Sigmoid colon (tissue), 7 donors: ENCODE measurements around the gene MXD4. TPM values are rescaled to one million over a fixed set of nuclear protein-coding genes. Genes with fewer than 3 reads are reported as not detected.

Source experiments
- DNase-seq: peaks from one replicate; pipeline ENCODE4 v3.0.0-alpha.2; 2019
- H3K27ac ChIP-seq, 4 donors: fragments of 200-600 bp; sonication (generic); one replicate each; pipeline ENCODE4 v1.5.1; 2016 to 2019; ENCODE audit warnings: mild to moderate bottlenecking in 1 of 4
- H3K27me3 ChIP-seq, 3 donors: fragments of 200-600 bp; sonication (generic); one replicate each; pipeline ENCODE4 v1.5.1; 2019; ENCODE audit warnings: mild to moderate bottlenecking in 1 of 3
- H3K36me3 ChIP-seq, 4 donors: fragments of 200-600 bp; sonication (generic); one replicate each; pipeline ENCODE4 v1.5.1; 2016 to 2019
- H3K4me1 ChIP-seq, 4 donors: fragments of 200-600 bp; sonication (generic); one replicate each; pipeline ENCODE4 v1.5.1; 2017 to 2019
- H3K4me3 ChIP-seq, 4 donors: fragments of 200-600 bp; sonication (generic); one replicate each; pipeline ENCODE4 v1.5.1; 2017 to 2019; ENCODE audit warnings: mild to moderate bottlenecking in 2 of 4, moderate library complexity in 1 of 4
- H3K9me3 ChIP-seq, 4 donors: fragments of 200-600 bp in 3 of 4; sonication (generic) in 3 of 4; one replicate each; pipeline versions ENCODE4 v1.5.1 to v1.6.1; 2013 to 2019
- EP300 ChIP-seq, 4 donors: sonication (generic); formaldehyde crosslinking; IDR thresholded peaks; one replicate each; pipeline ENCODE4 v1.6.1; 2017; ENCODE audit warnings: antibody characterized with exemption in 4 of 4
- POLR2A ChIP-seq, 2 donors: fragments of 450-650 bp; IDR thresholded peaks; one replicate each; pipeline ENCODE4 v1.6.1; 2016; ENCODE audit warnings: antibody characterized with exemption in 2 of 2, mild to moderate bottlenecking in 2 of 2, moderate library complexity in 2 of 2
- POLR2AphosphoS5 ChIP-seq, 4 donors: sonication (generic); formaldehyde crosslinking; IDR thresholded peaks; one replicate each; pipeline ENCODE4 v1.6.1; 2017; ENCODE audit warnings: antibody characterized with exemption in 4 of 4
- WGBS, 2 donors: extraction: QIAGEN DNeasy Blood & Tissue Kit; methylation state at CpG; one replicate each; pipeline ENCODE4 v1.1.7; 2013; 5-methylcytosine and 5-hydroxymethylcytosine counted together
- intact Hi-C: fragments of 100-400 bp; cut with DNase I; formaldehyde crosslinking; loops from one replicate; pipeline ENCODE4 v1.15.1; 2023
- polyA plus RNA-seq, 3 donors: library from polyadenylated mRNA; stranded (reverse); fragments of 200-250 nt; gene quantifications; one replicate each; pipeline ENCODE4 v1.2.3, GENCODE V29; 2013
- total RNA-seq, 4 donors: library from RNA; depleted of rRNA; stranded (reverse); fragments of >200 nt; gene quantifications; one replicate each; pipeline ENCODE4 v1.1.0, GENCODE V29; 2016
- TF ChIP-seq, protein P1 (sequence below), 4 experiments: fragments of 450-650 bp in 3 of 4; fragments of 200-600 bp in 1 of 4; IDR thresholded peaks; one replicate each; pipeline ENCODE4 v1.5.1; 2016 to 2019; ENCODE audit warnings: antibody characterized with exemption in 4 of 4, mild to moderate bottlenecking in 3 of 4, moderate library complexity in 2 of 4
- donor health status: healthy with polysubstance abuse.
- donor health status: Bipolar disorder and iron deficiency.
- donor health status: healthy.

The MXD4 gene
- total and polyA plus RNA-seq, 7 donors, result 25.0 to 62.0 (median 36.4) TPM

DNA sequence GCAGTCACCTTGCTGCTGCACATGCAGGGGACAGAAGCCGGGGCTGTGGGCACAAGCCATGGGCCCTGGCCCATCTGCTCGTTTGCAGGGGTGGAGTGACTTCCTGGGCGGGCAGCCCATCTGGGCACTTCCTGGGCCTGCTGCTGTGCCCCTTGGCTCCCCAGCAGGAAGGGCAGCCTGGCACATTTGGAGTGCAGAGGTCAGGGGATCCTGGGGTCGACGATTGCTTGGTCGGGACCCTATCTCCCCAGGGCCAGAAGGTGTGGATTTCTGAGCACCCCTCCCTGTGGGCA lies 10.9 kb upstream of the MXD4 start:
- Histone ChIP-seq H3K36me3 (no peaks in the 10 kb centered on the region), H3K4me3 (no peak overlapping the region), H3K9me3 (no peaks in the 10 kb centered on the region), H3K4me1 (no peaks in the 10 kb centered on the region), H3K27ac (no peak overlapping the region), H3K27me3 (no peaks in the 10 kb centered on the region)
- intact Hi-C loops, result no loop called here
- WGBS, 2 donors, result 82 to 85% methylated on average over 6 of the region's 6 CpGs
- no peak for TF ChIP-seq POLR2A (IDR thresholded peaks at IDR 0.05)
- TF ChIP-seq POLR2AphosphoS5 (IDR thresholded peaks at IDR 0.05), result no peak
- TF ChIP-seq EP300 (IDR thresholded peaks at IDR 0.05), result no peak
- TF ChIP-seq, protein P1, sequence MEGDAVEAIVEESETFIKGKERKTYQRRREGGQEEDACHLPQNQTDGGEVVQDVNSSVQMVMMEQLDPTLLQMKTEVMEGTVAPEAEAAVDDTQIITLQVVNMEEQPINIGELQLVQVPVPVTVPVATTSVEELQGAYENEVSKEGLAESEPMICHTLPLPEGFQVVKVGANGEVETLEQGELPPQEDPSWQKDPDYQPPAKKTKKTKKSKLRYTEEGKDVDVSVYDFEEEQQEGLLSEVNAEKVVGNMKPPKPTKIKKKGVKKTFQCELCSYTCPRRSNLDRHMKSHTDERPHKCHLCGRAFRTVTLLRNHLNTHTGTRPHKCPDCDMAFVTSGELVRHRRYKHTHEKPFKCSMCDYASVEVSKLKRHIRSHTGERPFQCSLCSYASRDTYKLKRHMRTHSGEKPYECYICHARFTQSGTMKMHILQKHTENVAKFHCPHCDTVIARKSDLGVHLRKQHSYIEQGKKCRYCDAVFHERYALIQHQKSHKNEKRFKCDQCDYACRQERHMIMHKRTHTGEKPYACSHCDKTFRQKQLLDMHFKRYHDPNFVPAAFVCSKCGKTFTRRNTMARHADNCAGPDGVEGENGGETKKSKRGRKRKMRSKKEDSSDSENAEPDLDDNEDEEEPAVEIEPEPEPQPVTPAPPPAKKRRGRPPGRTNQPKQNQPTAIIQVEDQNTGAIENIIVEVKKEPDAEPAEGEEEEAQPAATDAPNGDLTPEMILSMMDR (IDR thresholded peaks at IDR 0.05), result no peak
- no peak for DNase-seq

DNA sequence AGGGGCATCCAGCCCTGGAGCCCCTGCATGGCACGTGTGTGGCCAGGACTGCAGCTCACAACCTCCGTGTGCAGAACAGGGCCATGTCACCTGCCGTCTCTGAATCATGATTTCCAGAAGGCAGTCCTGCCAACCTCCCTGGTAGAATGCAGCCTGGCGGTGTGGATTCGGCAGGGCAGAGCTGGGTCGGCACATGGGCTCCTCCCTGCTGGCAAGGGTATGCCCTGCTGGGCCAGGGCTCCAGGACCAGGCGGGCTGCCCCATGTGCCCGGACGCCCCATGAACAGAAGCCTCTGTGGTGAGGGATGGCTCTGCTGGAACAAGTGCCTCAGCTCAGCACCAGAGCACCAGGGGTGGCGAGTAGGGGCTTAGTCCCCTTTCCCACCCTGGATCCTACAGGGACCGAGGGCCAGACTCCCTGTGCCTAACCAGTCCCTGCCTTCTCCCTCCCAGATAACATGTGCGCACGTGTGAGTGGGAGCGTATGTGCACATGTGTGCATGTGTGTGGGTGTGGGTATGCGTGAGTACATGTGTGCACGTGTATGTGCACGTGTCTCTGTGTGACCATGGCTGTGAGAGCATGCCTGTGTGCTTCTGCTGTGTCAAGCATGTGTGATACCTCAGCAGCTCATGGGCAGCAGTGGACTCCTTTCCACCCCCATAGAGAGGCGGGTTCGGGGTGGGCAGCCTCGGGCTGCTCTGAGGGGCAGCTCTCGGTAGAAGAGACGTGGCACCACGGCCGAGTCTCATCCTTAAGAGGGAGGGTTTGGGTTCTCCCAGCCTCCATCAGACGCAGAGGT lies 10.3 kb upstream of the MXD4 start:
- no peak for TF ChIP-seq EP300 (IDR thresholded peaks at IDR 0.05)
- H3K4me1 ChIP-seq, result no peaks in the 10 kb centered on the region
- H3K36me3 ChIP-seq, result no peaks in the 10 kb centered on the region
- no peaks in the 10 kb centered on the region for H3K9me3 ChIP-seq
- intact Hi-C loops, result no loop called here
- H3K4me3 ChIP-seq, result no peak overlapping the region
- WGBS, 2 donors, result 93% methylated on average over 25 of the region's 25 CpGs
- H3K27ac ChIP-seq, result no peak overlapping the region
- DNase-seq, result no peak
- no peaks in the 10 kb centered on the region for H3K27me3 ChIP-seq

DNA sequence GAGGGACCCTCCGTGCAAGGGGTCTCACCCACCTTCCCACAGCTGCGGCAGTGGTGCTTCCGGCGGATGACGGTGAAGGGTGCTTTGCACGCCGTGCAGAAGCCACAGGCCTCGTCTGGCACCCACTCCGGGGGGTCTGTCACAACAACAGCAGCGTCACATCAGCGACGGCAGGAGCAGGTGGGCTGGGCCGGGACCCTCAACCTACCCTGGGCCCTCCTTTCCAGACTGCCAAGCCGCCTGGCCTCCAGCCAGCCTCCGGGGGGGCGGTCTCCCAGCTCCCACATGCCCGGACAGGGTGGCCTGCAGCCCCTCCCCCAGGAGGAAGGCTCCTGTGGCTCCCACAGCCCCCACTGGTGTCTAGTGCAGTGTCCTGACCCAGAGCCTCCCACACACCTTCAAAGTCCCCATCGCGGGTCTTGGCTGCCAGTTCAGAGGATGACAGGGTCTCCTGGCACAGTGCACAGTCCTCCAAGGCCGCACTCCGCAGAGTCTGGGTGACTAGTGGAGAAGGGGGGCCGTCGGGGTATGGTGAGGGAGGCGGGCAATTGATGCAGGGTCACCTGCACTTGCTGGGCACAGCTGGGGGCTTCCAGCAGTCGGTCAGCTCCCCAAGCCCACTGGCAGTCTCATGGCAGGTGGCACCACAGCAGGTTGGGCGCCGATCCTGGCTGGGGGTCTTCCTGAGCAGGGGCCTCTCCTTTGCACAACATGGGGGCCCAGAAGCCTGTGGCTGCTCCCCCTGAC lies 9.5 kb upstream of the MXD4 start:
- DNase-seq, result no peak
- H3K27me3 ChIP-seq, result no peaks in the 10 kb centered on the region
- H3K4me3 ChIP-seq, result no peak overlapping the region
- intact Hi-C loops, result no loop called here
- TF ChIP-seq EP300 (IDR thresholded peaks at IDR 0.05) (no peak), POLR2A (IDR thresholded peaks at IDR 0.05) (no peak), POLR2AphosphoS5 (IDR thresholded peaks at IDR 0.05) (no peak)
- TF ChIP-seq, protein P1 (IDR thresholded peaks at IDR 0.05), result no peak
- no peaks in the 10 kb centered on the region for H3K36me3 ChIP-seq
- no peak overlapping the region for H3K27ac ChIP-seq
- WGBS, 2 donors, result 91 to 94% methylated on average over 27 of the region's 27 CpGs
- H3K4me1 ChIP-seq, result peaks cover 0 to 7% (median 6%) of the 10 kb centered on the region in 4 donors
- H3K9me3 ChIP-seq, result no peaks in the 10 kb centered on the region

DNA sequence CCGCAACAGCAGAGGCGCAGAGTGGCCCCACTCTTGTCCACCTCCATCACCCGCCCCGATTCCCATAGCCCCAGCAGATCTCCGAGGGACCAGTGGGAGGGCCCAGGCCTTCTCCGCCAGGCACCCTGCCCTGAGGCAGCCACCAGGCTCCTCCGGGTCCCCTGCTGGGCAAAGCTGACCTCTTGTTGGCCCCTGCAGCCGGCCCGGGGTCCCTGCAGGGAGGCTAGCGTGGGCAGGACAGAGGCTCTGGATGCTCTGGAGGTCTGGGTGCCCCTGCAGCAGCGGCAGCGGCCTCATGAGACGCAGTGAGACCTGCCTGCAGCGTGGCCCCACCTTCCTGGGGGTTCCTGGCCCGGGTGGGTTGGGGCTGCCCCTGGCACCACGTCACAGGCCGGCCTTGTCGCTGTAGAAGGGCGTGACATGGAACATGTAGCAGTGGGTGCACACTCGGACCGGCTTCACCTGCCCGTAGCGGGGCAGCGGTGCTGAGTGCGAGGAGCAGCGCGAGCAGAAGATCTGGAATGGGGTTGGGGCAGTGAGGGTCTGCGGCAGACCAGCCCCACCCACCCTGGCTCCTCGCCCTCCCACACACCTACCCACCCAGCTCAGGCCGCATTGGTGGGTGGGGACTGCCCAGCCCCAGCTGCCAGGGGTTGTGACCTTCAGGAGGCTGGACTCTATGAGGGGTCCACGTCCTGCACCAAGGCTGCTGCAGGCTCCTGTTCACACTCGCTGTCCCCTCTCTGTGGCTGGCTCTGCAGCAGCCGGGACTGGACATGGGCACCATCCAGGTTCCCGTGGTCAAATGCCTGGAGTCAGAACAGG lies 8.6 kb upstream of the MXD4 start:
- H3K27me3 ChIP-seq, result no peaks in the 10 kb centered on the region
- TF ChIP-seq POLR2A (IDR thresholded peaks at IDR 0.05), result no peak
- TF ChIP-seq, protein P1 (IDR thresholded peaks at IDR 0.05), result no peak
- TF ChIP-seq EP300 (IDR thresholded peaks at IDR 0.05), result no peak
- TF ChIP-seq POLR2AphosphoS5 (IDR thresholded peaks at IDR 0.05), result no peak
- no peaks in the 10 kb centered on the region for H3K36me3 ChIP-seq
- WGBS, 2 donors, result 89 to 90% methylated on average over 34 of the region's 34 CpGs
- intact Hi-C loops, result no loop called here
- H3K9me3 ChIP-seq, result no peaks in the 10 kb centered on the region
- peaks cover 0 to 16% (median 15%) of the 10 kb centered on the region in 4 donors for H3K4me1 ChIP-seq
- H3K27ac ChIP-seq, result no peak overlapping the region
- DNase-seq, result peak; percentile 58
- H3K4me3 ChIP-seq, result no peak overlapping the region
